Lower leg skin (tissue), 3 donors: ENCODE results near the gene SMU1.

Source experiments
- CTCF ChIP-seq, 3 donors: fragments of 450-650 bp; IDR thresholded peaks; one replicate each; pipeline ENCODE4 v1.5.1; 2016; ENCODE audit warnings: antibody characterized with exemption in 3 of 3, mild to moderate bottlenecking in 3 of 3, moderate library complexity in 2 of 3
- POLR2A ChIP-seq, 2 donors: fragments of 450-650 bp; IDR thresholded peaks; one replicate each; pipeline ENCODE4 v1.6.1; 2016 to 2017; ENCODE audit warnings: antibody characterized with exemption in 2 of 2, mild to moderate bottlenecking in 1 of 2, moderate library complexity in 1 of 2

DNA sequence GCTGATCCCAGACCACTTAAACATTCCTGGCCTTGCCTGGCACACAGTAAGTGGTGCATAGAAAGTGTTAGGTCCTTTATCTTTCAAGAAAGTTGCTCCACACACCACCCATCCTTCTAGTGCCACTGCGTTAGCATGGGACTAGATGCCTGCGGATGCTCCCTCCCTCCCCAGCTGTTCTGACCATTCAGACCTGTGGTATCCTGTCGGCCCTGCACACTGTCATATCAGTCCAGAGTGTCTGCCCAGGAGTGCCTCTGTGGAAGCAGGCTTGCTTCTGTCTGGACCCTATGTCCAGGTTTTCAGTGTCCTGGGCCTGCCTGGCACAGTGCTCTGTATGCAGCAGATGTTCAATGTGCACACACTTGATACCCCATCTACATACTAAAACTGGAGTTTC is 38.3 kb upstream of the SMU1 start:
- TF ChIP-seq CTCF (IDR thresholded peaks at IDR 0.05) (no peak), POLR2A (IDR thresholded peaks at IDR 0.05) (no peak)
